Lower leg skin (tissue), 3 donors: ENCODE measurements around the gene LYSMD2.

ENCODE experiments used
- CTCF ChIP-seq, 3 donors: fragments of 450-650 bp; IDR thresholded peaks; one replicate each; pipeline ENCODE4 v1.5.1; 2016; ENCODE audit warnings: antibody characterized with exemption in 3 of 3, mild to moderate bottlenecking in 3 of 3, moderate library complexity in 2 of 3
- POLR2A ChIP-seq, 2 donors: fragments of 450-650 bp; IDR thresholded peaks; one replicate each; pipeline ENCODE4 v1.6.1; 2016 to 2017; ENCODE audit warnings: antibody characterized with exemption in 2 of 2, mild to moderate bottlenecking in 1 of 2, moderate library complexity in 1 of 2

DNA sequence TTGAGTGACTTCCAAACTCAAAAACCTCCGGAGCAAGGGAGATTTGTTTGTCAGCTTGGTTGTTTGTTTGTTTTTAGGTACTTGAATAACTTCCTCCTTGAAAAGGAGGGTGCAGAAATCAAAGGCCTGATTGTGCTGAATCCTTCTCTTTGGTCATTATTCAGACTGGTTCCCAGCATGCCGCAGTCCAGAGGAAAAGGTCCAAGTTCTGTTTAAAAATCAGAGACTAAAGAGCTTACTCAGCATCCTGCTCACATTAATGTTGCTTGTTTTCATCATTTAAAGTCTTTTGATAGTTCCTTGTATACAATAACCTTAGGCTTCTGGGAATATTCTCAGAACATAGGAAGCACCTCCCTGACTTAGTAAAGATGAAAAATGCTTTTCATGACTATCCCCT is 57.1 kb downstream of the LYSMD2 start:
- no peak for TF ChIP-seq CTCF (IDR thresholded peaks at IDR 0.05)
- TF ChIP-seq POLR2A (IDR thresholded peaks at IDR 0.05) = no peak
